GM18520 (cell line): Measurements from ENCODE around the gene KIF26B.

Source experiments
- ATAC-seq: cut with Tn5 transposase; IDR thresholded peaks from one replicate; pipeline ENCODE4 v1.9.1; 2021; ENCODE audit not compliant: unreplicated experiment

Gene KIF26B

DNA sequence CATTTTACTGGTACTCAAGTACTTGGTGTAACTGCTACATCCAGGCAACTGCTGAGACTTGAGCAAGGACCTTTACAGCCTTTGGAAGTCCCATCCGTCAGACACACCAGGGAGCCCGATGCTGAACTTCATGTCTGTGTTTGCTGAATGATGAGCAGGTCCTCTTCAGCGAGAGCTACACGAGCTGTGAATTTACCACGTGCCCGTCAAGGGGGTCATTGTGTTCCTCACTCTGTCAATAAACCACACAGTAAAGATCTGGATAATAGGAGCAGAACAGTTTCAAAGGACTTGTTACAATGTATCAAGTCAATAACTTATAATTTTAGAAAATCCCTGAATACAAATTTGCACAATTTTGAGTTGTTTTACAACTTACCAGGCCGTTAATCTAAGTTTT lies 427.2 kb downstream of the KIF26B start:
- ATAC-seq: no peak

DNA sequence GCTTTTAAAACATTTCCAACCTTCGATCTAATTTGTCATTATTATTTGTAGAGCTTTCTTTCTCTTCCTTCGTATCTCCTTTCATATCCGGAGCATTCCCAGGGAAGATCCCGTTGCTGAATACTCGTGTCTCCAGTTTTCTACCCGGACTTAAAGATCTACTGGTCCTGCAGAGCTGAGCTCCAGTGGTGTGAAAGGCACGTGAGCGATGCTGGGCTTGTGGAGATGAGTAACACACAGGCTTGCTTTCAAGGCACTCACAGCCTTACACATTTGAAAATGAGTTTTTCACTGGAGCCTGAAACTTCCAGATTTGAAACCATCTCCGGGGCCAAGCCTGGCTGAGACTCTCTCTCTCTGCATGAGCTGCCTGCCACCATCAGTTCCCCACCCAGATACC lies 428.3 kb downstream of the KIF26B start:
- no peak for ATAC-seq

DNA sequence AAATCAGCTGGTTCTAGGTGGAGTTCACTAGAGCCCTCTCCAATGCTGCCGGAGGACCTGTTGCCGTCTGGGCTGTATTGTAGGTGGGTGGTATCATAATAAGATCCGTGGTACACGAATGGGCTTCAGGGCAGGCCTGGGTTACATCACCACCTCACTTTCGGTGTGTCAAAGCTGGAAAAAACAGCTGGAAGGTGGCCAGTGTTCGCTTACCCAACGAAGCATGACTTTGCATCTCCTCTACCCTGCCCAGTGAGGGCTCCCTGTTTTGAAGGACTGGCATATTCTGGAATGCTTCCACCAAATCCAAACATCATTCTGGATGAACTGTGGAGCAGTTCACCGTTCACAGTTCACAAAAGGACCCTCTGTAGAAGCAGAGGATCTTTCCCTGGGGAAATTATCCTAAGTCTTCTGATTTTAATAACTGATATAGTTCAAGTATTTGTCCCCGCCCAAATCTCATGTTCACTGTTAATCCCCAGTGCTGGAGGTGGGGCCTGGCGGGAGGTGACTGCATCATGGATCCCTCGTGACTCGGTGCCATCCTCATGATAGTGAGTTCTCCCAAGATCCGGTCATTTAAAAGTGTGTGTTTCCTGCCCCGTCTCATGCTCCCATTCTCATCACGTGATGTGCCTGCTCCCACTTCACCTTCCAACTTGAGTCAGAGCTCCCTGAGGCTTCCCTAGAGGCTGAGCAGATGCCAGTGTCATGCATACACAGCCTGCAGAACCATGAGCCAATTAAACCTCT lies 429.0 kb downstream of the KIF26B start:
- ATAC-seq: no peak

DNA sequence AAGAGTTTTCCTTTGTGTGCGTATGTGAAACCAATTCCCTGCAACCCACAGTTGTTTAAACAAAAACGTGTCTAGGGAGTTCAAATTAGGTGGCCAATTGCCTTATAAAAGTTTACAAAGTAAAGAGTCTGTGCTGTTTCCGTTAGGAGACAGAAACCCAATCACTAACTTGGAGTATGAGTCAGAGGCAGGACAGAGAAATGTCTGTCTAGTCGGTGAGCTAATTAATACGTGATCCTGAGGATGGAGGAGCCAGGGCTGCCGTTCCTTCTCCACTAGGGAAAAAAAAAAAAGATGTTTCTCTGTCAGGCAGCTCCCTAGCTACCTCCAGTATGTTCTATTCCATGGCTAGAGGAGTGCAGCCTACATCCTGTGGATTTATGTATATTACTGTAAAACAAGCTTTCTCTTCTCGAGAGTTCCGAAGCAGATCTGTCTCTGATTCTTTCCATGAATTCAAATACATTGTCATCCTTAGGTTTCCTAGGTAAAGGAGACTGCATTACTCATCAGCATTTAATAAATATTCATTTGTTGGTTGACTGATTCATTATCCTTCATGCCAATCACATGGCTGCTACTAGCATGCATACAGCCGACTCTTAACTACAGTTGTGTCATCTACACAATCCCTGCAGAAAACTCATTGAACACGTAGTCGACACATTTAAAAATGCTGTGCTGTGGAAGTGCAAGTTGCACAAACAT lies 430.6 kb downstream of the KIF26B start:
- no peak for ATAC-seq

DNA sequence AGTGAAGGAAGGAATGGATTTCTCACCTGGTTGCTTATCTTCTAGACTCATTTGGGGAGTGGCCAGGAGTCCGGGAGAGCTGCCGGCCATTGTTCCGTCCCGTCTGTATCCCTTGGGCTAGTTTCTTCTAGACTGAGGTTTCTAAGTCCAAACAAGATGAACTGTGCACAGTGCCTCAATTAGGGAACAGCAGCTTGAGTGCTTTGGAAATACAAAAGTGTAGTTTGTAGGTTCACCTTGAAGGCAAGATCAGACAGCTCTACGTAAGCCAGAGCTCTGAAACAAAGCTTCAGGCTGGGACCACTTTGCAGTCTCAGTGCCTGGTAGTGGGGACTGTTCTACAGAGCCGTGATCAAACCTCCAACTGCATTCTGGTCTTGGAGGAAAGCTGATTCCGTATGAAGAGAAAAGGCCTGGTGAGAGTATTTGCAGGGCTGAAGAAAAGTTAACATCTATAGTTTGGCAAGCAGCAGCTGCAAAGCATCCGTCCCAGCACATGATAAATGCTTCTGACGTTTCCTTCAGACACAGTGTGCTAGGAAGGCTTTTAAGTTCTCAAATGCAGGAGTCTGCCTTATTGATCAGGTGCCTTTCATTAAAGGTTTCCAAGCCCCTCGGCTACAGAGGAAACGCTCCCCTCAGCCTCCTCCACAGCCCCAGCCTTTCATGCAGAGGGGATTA lies 432.8 kb downstream of the KIF26B start:
- no peak for ATAC-seq

DNA sequence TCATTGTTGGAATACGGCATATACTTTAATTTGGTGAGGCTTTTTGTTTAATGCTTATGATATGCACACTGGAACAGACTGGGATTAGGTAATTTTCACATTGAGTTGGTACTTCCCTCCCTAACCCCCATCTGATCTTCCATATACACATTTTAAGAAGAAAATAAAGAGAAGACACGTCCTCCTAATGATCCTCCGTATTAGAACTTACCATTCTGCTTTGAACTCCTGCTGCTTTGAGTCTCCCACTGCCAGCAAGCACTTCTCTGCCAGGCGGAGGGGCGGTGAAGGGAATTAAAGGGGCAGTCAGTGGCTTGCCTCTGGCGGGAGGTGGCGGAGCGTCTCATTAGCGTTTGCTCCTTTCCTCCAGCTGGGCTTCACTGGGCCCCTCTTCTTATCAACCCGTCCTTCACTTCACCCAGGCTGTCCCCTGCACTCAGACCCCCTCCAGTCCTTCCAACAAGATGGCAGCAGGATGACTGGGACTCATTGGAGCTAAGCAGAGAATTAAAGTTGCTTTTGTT lies 433.4 kb downstream of the KIF26B start:
- ATAC-seq: no peak

DNA sequence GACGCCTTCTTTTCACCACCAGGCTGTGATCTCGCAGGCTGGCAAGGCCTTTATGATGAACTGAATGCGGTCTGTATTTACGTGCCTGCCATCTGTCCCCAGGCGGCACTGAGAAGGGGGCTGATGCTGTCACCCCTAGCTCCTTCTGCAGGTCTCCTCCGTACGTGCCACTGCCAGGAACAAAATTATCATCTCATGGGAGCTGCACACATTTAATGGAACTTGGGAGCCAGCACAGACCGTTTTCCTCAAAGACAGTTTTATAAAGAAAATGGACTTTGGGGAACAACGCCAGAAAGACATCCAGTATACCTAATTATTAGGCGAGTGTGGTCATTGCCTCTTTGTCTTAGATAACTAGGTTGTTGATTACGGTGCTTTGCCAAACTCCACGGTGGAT lies 434.5 kb downstream of the KIF26B start:
- ATAC-seq: no peak

DNA sequence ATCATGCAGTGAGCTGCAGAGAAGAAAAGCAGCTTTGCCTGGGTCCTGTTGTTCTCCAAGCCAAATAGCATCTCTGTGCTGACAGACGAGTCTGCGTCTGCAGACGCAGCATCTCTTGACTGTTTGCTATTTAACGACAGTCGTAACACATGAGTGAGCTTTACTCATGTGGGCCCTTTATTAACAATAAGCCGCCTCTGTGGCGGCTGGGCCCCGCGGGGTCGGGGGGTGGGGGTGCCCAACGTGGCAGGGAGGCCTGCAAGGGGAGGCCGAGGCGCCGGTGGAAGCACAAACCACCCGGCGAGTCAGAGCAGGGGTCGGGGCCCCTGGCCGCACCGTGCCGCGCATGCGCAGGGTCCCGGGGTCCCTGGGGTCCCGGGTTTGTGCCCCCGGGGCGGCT lies 435.1 kb downstream of the KIF26B start:
- no peak for ATAC-seq

DNA sequence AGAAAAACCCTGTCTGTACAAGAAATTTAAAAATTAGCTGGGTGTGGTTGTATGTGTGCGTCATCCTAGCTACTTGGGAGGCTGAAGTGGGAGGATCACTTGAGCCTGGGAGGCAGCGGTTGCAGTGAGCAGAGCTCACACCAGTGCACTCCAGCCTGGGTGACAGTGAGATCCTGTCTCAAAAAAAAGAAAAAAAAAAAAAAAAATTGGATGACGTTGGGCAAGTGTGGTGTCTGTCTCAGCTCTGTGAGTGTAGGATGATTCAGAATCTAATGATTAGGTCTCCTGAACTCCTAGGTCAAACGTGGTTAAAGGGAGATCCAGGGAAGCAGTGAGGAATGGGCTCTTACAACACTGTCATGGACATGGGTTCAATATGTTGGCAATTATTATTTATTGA lies 435.9 kb downstream of the KIF26B start:
- no peak for ATAC-seq

DNA sequence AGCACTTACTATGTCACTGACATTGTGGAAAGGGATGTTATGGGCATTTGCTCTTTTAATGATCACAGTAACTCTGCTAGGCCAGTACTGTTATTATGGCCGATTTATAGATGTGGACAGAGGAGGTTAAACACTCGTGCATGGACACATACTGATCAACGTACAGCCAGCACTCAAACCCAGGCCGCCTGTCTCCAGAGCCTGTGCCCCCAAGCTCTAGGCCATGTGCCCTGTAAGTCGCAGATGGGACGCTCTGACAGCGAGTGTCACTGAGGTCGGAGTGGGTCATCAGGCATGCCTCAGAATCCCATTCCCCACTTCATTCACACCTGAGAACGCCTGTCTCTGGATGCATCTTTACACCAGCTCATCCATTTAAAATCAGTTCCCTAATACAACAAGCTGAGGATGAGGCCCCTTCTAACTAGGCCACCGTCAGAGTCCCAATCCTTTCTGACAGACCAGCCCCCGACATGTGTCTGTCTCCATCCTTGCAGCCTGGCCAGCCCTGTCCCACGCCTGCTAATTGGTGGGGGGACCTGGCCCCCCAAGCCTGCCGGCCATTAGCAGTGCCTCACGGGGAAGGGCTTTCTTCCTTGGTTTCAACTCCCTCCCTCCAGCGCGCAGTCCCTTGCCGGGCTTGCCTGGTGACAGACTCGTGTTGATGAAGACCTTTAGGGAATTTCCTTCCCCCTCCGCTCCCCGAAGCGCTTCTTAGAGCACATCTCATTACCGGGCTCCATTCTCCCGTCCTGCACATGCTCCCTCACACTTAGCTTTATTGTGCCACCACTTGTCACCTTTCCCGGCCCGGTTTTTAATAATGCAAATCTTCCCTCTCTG lies 436.8 kb downstream of the KIF26B start:
- no peak for ATAC-seq

DNA sequence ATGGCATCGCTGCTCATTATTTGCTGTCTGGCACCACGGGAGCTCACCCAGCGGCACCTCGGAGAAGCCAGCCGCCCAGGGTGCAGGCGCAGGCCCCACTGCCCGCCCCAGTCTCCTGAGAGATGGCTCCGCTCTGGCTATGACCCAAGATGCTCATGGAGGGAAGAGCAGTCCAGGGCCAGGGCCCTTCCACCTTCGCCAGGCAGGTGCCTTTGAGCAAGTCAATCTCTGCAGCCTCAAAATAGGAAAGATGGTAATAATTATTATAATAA lies 437.3 kb downstream of the KIF26B start:
- ATAC-seq: no peak

DNA sequence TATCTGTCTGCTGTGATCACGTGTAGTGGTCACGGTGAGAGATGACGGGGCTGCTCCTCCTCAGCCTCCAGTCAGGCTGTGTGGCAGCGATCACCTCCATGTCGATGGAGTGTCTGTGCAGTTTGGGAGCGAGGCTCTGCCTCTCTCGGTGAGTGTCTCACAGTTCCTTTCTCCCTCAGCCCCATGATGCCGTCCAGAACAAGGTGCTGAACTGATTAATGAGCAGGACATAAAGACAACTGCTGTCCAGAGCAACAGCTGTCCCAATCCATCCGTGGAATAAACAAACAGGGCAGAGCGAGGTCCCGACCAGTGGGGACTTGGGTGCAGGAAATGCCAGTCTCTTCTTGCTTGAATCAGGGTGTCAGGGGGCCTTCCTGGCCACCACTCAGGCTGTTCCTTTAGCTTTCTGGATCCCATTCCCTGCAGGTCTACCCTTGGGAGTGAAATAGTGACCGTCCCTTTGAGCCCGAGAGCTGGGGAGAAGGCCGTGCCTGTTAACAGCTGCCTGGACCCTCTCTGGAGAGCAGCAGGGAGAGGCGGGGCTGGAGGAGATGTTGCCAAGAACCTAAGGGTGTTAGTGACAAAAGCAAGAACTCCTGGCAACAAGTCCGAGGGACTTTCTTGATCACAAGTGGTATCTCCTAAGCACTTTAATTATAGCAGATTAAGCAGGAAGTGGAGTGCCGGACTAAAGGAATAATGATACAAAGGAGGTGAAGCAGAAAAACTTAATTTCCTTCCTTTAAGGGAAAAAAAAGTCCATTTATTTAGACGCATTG lies 443.9 kb downstream of the KIF26B start:
- no peak for ATAC-seq

DNA sequence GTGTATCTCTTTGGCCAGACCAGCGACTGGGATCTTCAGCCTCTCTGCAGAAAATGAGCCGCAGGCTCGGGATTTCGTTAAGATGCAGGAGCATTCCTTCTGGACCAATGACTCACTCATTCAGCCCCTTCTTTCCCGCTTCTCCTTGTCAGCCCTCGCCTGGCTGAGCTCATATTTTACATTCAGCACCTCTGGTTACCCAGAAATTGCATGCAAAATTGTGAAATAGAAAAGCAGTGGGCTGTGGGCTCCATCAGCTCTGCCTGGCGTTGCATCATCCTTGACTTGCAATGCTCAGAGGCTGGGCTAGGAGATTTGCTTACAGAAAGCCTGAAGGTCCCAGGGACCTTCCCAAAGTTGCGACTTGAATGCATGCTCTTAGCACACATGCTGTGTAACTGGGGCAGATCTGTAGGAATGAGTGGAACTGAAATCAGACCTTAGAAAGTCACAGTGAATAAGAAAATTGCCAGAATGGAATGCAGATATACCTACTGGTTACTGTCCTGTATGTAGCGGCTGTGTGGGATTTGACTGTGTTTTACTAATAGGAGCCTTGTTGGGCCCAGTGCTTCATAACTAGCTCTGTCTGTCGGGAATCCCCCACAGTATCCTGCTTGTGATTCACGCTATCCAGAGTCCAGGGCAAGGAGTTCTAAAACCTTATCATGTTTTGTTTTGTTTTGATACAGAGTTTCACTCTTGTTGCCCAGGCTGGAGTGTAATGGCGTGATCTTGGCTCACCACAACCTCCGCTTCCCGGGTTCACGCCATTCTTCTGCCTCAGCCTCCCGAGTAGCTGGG lies 444.8 kb downstream of the KIF26B start:
- ATAC-seq: no peak

DNA sequence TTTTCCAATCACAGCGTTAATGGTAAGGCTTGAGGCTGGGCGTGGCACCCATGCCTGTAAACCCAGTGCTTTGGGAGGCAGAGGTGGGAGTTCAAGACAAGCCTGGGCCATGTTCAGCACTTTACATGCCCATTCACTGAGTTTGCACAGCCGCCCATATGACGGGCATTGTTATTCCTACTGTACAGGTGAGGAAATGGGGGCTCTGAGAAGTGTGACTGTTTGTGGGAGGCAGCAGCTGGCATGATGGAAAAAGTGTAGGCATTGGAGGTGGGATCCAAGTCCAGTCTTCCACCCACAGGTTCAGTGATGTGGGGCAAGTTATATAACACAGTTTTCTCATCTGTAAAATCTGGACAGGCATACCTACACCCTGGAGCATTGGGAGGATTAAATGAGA lies 445.9 kb downstream of the KIF26B start:
- no peak for ATAC-seq

DNA sequence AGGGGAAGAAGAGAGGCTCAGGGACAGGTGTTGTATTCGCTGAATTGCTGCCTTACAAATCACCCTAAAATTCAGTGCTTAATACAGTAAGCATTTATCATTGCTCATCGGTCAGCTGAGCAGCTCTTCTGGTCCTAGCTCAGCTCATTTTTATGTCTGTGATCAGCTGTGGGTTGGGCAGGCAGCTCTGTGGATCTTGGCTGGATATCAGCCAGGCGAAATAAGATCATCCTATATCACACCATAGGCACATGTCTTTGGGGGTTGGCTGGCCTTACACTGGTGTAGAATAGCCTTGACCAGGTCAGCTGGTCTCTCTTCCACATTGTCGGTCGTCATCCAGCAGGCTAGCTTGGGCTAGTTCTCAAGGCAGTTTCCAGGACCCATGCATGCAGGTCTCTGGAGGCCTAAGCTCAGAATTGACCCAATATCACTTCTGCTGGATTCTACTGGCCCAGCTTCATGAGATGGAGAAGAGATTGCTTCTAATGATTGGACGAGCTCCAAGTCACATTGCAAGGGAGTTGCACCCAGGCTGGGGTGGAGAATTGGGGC lies 448.6 kb downstream of the KIF26B start:
- no peak for ATAC-seq

DNA sequence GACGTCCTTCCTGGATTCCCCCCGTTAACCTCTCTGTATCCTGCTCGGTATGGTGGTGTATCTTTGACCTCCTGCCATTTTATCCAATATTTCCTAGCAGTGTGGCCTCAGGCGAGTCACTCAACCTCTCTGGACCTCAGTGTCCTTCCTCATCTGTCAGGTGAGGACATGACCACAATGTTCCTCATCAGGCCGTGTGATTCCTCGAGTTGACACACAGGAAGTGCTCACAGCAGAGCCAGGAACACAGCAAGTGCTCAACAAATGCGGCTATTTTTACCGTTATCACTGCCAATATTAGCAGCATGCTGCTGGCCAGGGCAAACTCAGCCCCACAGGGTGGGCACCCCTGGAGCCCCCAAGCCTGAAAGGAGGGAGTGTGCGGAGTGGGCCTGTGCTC lies 450.2 kb downstream of the KIF26B start:
- ATAC-seq: no peak

DNA sequence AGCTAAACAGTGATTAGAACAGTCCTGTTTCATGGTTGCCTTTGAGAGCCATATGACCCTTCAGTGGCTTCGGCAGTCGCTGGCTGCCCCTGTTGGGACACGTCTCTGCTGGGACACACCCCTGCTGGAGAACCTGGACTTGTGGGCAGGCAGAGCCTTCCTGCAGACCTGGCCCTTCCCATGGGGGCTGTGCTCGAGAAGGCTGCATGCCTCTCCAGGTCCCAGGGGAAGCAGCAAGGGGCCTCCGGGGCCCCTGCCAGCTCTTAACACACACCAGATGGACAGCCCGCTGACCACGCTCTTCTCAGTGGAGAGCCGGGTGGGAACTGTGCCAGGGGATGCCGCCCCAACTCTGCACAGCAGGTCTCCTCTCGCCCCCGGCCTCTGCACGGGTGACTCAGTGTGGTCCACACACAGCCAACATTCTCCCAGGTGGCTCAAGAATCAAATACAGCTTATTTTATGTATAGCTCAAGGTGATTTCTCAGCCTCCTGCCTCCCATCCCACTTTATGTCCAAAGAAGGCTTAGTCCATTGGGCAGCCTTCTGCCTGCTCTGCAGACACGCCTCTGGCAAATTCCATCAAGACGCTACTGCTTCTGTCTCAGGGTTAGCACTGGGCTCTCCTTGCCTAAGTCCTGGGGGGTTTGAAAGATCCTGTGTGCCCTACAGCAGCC lies 450.8 kb downstream of the KIF26B start:
- ATAC-seq: no peak

DNA sequence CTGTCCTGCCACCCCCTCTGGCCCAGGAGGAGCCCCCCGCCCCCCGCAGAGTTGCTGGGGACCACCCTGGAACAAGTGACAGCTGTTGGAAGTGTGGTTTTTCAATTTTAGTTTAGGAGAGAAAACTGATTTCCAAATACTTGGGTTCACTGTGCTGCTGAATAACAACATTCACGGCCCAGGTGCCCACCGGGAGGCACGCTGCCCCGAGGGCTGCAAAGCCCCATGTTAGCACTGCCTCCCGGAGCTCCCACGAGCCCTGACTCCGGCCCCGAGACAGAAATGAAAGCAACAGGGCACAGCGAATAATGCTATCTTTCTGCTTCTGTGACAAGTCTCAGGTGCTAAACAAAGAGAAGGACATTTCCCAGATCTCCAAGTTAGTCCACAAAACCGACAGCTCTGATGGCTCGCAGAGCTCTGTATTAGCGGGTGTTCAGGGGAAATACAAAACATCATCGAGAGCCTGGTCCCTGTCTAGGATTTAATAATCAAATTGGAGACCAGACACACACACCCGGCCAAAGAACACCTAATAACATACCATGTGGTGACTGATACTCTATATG lies 451.5 kb downstream of the KIF26B start:
- no peak for ATAC-seq

DNA sequence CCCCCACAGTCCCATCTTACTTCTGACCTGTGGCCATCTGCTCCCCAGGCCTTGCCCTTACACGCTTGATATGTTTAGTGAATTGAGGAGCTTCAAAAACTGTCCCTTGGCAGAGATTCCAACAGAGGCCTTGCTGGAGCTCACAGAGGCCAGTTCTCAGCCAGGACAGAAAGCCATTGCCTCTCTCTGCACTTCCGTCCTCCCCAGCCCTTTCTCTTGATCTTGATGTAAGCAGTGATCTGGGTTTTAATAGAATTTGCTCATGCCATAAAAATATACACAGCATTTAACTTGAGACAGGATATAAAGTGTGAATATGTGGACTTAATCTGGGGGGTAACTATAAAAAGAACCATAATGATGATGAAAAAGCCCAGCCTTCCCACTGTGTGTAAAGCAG lies 453.5 kb downstream of the KIF26B start:
- ATAC-seq: no peak
